ENCODE results near the gene SESTD1. TPM values are rescaled to one million over a fixed set of nuclear protein-coding genes. Genes with fewer than 3 reads are reported as not detected.
"Not testable (repeated sequence)": the region's sequence is repeated elsewhere in the genome, so short reads cannot be mapped to it uniquely, and the experiment has no call there.

The SESTD1 gene
- total RNA-seq, 1 donor from 2014 or later = 49.2 TPM

DNA sequence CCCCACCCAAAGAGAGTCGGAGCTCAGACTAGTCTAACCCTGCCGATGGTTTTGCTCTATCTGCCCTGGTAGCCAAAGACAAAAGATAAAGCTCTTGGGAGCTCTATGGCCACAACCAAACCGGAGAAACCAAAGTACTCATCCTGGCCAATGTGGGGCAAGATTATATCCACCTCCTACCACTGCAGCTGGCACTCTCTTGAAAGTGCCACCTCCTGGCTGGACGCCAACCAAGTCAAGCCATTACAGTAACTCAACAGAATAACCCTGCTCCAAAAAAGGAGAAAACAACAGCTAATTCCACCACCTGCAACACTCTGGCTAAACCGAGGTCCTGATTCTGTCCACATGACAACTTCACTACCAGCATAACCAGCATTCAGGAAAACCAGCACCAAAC lies 57.6 kb downstream of the SESTD1 start:
- POLR2A ChIA-PET = no interaction called here
- Mint-ChIP-seq H3K4me3 (no peak overlapping the region), H3K36me3 (ENCODE audit: low read depth) (peaks cover 30% of the 10 kb centered on the region), H3K9me3 (peaks cover 11% of the 10 kb centered on the region), H3K27ac (no peak overlapping the region), H3K27me3 (no peaks in the 10 kb centered on the region), H3K4me1 (peaks cover 8% of the 10 kb centered on the region)
- ATAC-seq (ENCODE audit: low read depth) (no peak), DNase-seq (no peak)
- intact Hi-C loops (cut with micrococcal nuclease) = no loop called here
- TF ChIP-seq CTCF (IDR thresholded peaks at IDR 0.05) = no peak
- CTCF ChIA-PET = no interaction called here

- no peaks in the 10 kb centered on the region for H3K4me1 Mint-ChIP-seq
- no peaks in the 10 kb centered on the region for H3K27me3 Mint-ChIP-seq
- DNase-seq (no peak), ATAC-seq (ENCODE audit: low read depth) (no peak)
- no peak overlapping the region for H3K27ac Mint-ChIP-seq
- H3K36me3 Mint-ChIP-seq (ENCODE audit: low read depth) = peaks cover 16% of the 10 kb centered on the region
- no peak for TF ChIP-seq CTCF (IDR thresholded peaks at IDR 0.05)
- no peak overlapping the region for H3K4me3 Mint-ChIP-seq
- ChIA-PET CTCF (no interaction called here), POLR2A (no interaction called here)
- intact Hi-C loops (cut with micrococcal nuclease) = no loop called here
- peaks cover 7% of the 10 kb centered on the region for H3K9me3 Mint-ChIP-seq
Observed at GRCh38 chr2:179201869-179202268, 62.8 kb downstream of the SESTD1 start.

GRCh38 chr2:179195926-179196590 lies 68.6 kb downstream of the SESTD1 start:
- intact Hi-C loops (cut with micrococcal nuclease); ATAC-seq (ENCODE audit: low read depth); DNase-seq; H3K27ac Mint-ChIP-seq; H3K4me3 Mint-ChIP-seq; POLR2A ChIA-PET; CTCF ChIA-PET; H3K27me3 Mint-ChIP-seq: not testable (repeated sequence)
- H3K36me3 Mint-ChIP-seq (ENCODE audit: low read depth) = peaks cover 40% of the 10 kb centered on the region
- H3K9me3 Mint-ChIP-seq = peaks cover 16% of the 10 kb centered on the region
- peaks cover 43% of the 10 kb centered on the region for H3K4me1 Mint-ChIP-seq

GRCh38 chr2:179195141-179195540 lies 69.5 kb downstream of the SESTD1 start:
- TF ChIP-seq CTCF (IDR thresholded peaks at IDR 0.05) = no peak
- CTCF ChIA-PET = no interaction called here
- no peak for ATAC-seq (ENCODE audit: low read depth)
- Mint-ChIP-seq H3K27me3 (no peaks in the 10 kb centered on the region), H3K4me3 (no peak overlapping the region), H3K4me1 (peaks cover 49% of the 10 kb centered on the region), H3K27ac (peak overlapping the region; percentile 39), H3K36me3 (ENCODE audit: low read depth) (peaks cover 48% of the 10 kb centered on the region), H3K9me3 (peaks cover 20% of the 10 kb centered on the region)
- intact Hi-C loops (cut with micrococcal nuclease) = no loop called here
- DNase-seq = no peak
- POLR2A ChIA-PET = no interaction called here

DNA sequence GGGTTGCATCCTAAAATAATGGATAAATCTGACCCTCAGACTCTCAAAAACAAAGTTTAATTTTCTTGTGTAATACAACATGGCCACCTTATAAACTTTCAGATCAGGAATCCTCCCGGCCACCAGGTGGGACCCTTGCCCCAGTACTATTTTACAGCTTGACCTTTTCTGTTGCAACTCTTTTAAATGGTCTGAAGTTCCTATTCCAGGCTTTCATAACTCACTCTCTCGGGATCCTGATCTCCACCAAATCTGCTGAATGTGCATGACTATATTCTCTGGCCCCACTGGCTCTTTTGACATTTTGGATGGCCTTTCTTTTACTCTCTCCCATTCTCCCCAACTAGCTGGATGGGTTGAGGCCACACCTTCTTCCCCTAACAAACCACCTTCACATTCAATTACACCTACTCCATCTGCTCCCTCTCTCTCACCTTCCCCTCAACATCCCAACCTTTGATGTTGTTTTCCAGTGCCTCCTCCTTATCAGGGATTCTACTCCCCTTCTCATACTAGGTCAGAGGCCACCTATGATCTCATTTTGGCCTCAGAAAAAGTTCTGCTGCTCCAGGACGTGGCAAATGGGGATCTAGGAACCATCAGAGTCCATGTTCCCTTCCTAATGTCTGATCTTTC lies 70.8 kb downstream of the SESTD1 start:
- DNase-seq (no peak), ATAC-seq (ENCODE audit: low read depth) (no peak)
- ChIA-PET POLR2A (interaction anchor here (0.7 kb wide), 1 partner anchor 37 kb away, joined by 4 read pairs; no protein-coding TSS in a partner anchor), CTCF (no interaction called here)
- Mint-ChIP-seq H3K4me1 (peaks cover 56% of the 10 kb centered on the region), H3K9me3 (peaks cover 25% of the 10 kb centered on the region), H3K27ac (no peak overlapping the region), H3K36me3 (ENCODE audit: low read depth) (peaks cover 61% of the 10 kb centered on the region), H3K4me3 (no peak overlapping the region), H3K27me3 (no peaks in the 10 kb centered on the region)
- intact Hi-C loops (cut with micrococcal nuclease) = loop anchor here (2.0 kb wide), 1 partner anchor 15 kb away; no protein-coding TSS in a partner anchor
- TF ChIP-seq CTCF (IDR thresholded peaks at IDR 0.05) = no peak

All from activated B cell treated with CpG ODN at 0.5 μM for 24 hours (primary cell).